ENCODE data around the gene C22orf39. TPM values are rescaled to one million over a fixed set of nuclear protein-coding genes. Genes with fewer than 3 reads are reported as not detected.
"Not testable (repeated sequence)": the region's sequence is repeated elsewhere in the genome, so short reads cannot be mapped to it uniquely, and the experiment has no call there.

Gene C22orf39
- total RNA-seq, 2 experiments from 2014 or later, result 21.7 to 23.6 TPM

GRCh38 chr22:19450363-19451175 is 3.1 kb upstream of the C22orf39 start:
- Mint-ChIP-seq H3K27ac (no peak overlapping the region), H3K36me3 (peaks cover 34% of the 10 kb centered on the region), H3K4me3 (no peak overlapping the region), H3K4me1 (peaks cover 27% of the 10 kb centered on the region), H3K9me3 (no peaks in the 10 kb centered on the region), H3K27me3 (no peaks in the 10 kb centered on the region)
- no peak for DNase-seq

- Mint-ChIP-seq H3K36me3 (peaks cover 24% of the 10 kb centered on the region), H3K4me3 (no peak overlapping the region), H3K27ac (no peak overlapping the region), H3K9me3 (no peaks in the 10 kb centered on the region), H3K27me3 (no peaks in the 10 kb centered on the region), H3K4me1 (peaks cover 29% of the 10 kb centered on the region)
- DNase-seq, result no peak
These were observed 1.9 kb upstream of the C22orf39 start for GRCh38 chr22:19449422-19449767.

- Mint-ChIP-seq H3K9me3 (no peaks in the 10 kb centered on the region), H3K27me3 (no peaks in the 10 kb centered on the region), H3K4me1 (peaks cover 28% of the 10 kb centered on the region), H3K36me3 (peaks cover 21% of the 10 kb centered on the region), H3K4me3 (peak overlapping the region; percentile 89), H3K27ac (no peak overlapping the region)
- peak; percentile 26 for DNase-seq
These were observed 1.4 kb upstream of the C22orf39 start for GRCh38 chr22:19448739-19449421.

- Mint-ChIP-seq H3K9me3 (no peaks in the 10 kb centered on the region), H3K4me1 (peaks cover 30% of the 10 kb centered on the region), H3K36me3 (peaks cover 21% of the 10 kb centered on the region), H3K27me3 (no peaks in the 10 kb centered on the region), H3K4me3 (peak overlapping the region; percentile 89), H3K27ac (peak overlapping the region; percentile 90)
- DNase-seq, result peak; percentile 36
These were observed 631 bp upstream of the C22orf39 start for GRCh38 chr22:19448076-19448607.

GRCh38 chr22:19446603-19447329 is 745 bp downstream of the C22orf39 start:
- H3K27me3 Mint-ChIP-seq, result no peaks in the 10 kb centered on the region
- DNase-seq, result no peak
- H3K36me3 Mint-ChIP-seq, result peaks cover 19% of the 10 kb centered on the region
- H3K27ac Mint-ChIP-seq, result peak overlapping the region; percentile 90
- no peaks in the 10 kb centered on the region for H3K9me3 Mint-ChIP-seq
- peaks cover 34% of the 10 kb centered on the region for H3K4me1 Mint-ChIP-seq
- peak overlapping the region; percentile 89 for H3K4me3 Mint-ChIP-seq

- not testable (repeated sequence) for H3K27ac Mint-ChIP-seq, H3K9me3 Mint-ChIP-seq, H3K27me3 Mint-ChIP-seq, DNase-seq, H3K4me3 Mint-ChIP-seq
- peaks cover 34% of the 10 kb centered on the region for H3K4me1 Mint-ChIP-seq
- peaks cover 23% of the 10 kb centered on the region for H3K36me3 Mint-ChIP-seq
These were observed 2.1 kb downstream of the C22orf39 start for GRCh38 chr22:19445279-19445982.

- Mint-ChIP-seq H3K36me3 (peaks cover 25% of the 10 kb centered on the region), H3K4me1 (peaks cover 28% of the 10 kb centered on the region), H3K4me3 (no peak overlapping the region), H3K27ac (no peak overlapping the region), H3K9me3 (no peaks in the 10 kb centered on the region), H3K27me3 (no peaks in the 10 kb centered on the region)
- no peak for DNase-seq
These were observed 3.8 kb downstream of the C22orf39 start for GRCh38 chr22:19443544-19444211.

GRCh38 chr22:19442166-19442565 is 5.3 kb downstream of the C22orf39 start:
- no peaks in the 10 kb centered on the region for H3K27me3 Mint-ChIP-seq
- no peak for DNase-seq
- H3K4me1 Mint-ChIP-seq, result peaks cover 24% of the 10 kb centered on the region
- H3K27ac Mint-ChIP-seq, result no peak overlapping the region
- H3K4me3 Mint-ChIP-seq, result no peak overlapping the region
- H3K36me3 Mint-ChIP-seq, result peaks cover 24% of the 10 kb centered on the region
- no peaks in the 10 kb centered on the region for H3K9me3 Mint-ChIP-seq

- Mint-ChIP-seq H3K4me3 (no peak overlapping the region), H3K4me1 (peaks cover 14% of the 10 kb centered on the region), H3K27ac (peak overlapping the region; percentile 20), H3K36me3 (peaks cover 18% of the 10 kb centered on the region), H3K9me3 (no peaks in the 10 kb centered on the region), H3K27me3 (no peaks in the 10 kb centered on the region)
- DNase-seq, result no peak
These were observed 6.9 kb downstream of the C22orf39 start for GRCh38 chr22:19440411-19441195.

GRCh38 chr22:19438298-19438697 is 9.2 kb downstream of the C22orf39 start:
- no peak for DNase-seq
- Mint-ChIP-seq H3K9me3 (no peaks in the 10 kb centered on the region), H3K27me3 (no peaks in the 10 kb centered on the region), H3K27ac (no peak overlapping the region), H3K4me3 (no peak overlapping the region), H3K36me3 (peaks cover 33% of the 10 kb centered on the region), H3K4me1 (peaks cover 15% of the 10 kb centered on the region)

GRCh38 chr22:19436444-19437161 is 10.9 kb downstream of the C22orf39 start:
- not testable (repeated sequence) for H3K27ac Mint-ChIP-seq, H3K9me3 Mint-ChIP-seq, DNase-seq, H3K27me3 Mint-ChIP-seq, H3K4me3 Mint-ChIP-seq
- peaks cover 17% of the 10 kb centered on the region for H3K4me1 Mint-ChIP-seq
- peaks cover 35% of the 10 kb centered on the region for H3K36me3 Mint-ChIP-seq

GRCh38 chr22:19434829-19435580 is 12.5 kb downstream of the C22orf39 start:
- peaks cover 38% of the 10 kb centered on the region for H3K36me3 Mint-ChIP-seq
- no peaks in the 10 kb centered on the region for H3K9me3 Mint-ChIP-seq
- peaks cover 18% of the 10 kb centered on the region for H3K4me1 Mint-ChIP-seq
- no peaks in the 10 kb centered on the region for H3K27me3 Mint-ChIP-seq
- no peak for DNase-seq
- H3K27ac Mint-ChIP-seq, result no peak overlapping the region
- H3K4me3 Mint-ChIP-seq, result no peak overlapping the region

All from activated naive CD8-positive, alpha-beta T cell treated with anti-CD3 and anti-CD28 coated beads for 36 hours (primary cell).